Measurements from ENCODE around the gene MGAT4C.

- no peak for TF ChIP-seq EZH2 (IDR thresholded peaks at IDR 0.05; ENCODE audit: low read depth)
- no peak for TF ChIP-seq CTCF (conservative IDR thresholded peaks at IDR 0.05)
These were observed 292.9 kb downstream of the MGAT4C start for GRCh38 chr12:85963326-85963725.

All from PC-9 (cell line).